Colonic mucosa (tissue), 4 donors: ENCODE results near the gene GPS2. TPM values are rescaled to one million over a fixed set of nuclear protein-coding genes. Genes with fewer than 3 reads are reported as not detected.
"Not testable (repeated sequence)": the region's sequence is repeated elsewhere in the genome, so short reads cannot be mapped to it uniquely, and the experiment has no call there.

Experiments
- DNase-seq: peaks from one replicate; pipeline ENCODE4 v3.0.0-alpha.2; 2020
- H3K27ac ChIP-seq: fragments of 200-600 bp; one replicate; pipeline ENCODE4 v1.8.0; 2021
- H3K27me3 ChIP-seq: fragments of 200-600 bp; one replicate; pipeline ENCODE4 v1.8.0; 2021
- H3K36me3 ChIP-seq: fragments of 200-600 bp; one replicate; pipeline ENCODE4 v1.8.0; 2021
- H3K4me1 ChIP-seq: fragments of 200-600 bp; one replicate; pipeline ENCODE4 v1.8.0; 2021; ENCODE audit warnings: mild to moderate bottlenecking
- H3K4me3 ChIP-seq: fragments of 200-600 bp; one replicate; pipeline ENCODE4 v1.8.0; 2021
- H3K9ac ChIP-seq, 2 donors: one replicate each; pipeline ENCODE4 v1.7.0; 2013; ENCODE audit warnings: control low read depth in 2 of 2, low read depth in 2 of 2, low read length in 2 of 2
- H3K9me3 ChIP-seq: fragments of 200-600 bp; one replicate; pipeline ENCODE4 v1.8.0; 2021
- intact Hi-C: fragments of 100-400 bp; cut with DNase I; formaldehyde crosslinking; loops from one replicate; pipeline ENCODE4 v1.14.1; 2022
- total RNA-seq, 2 donors: library from RNA; stranded (reverse); fragmentation: NEBNext Ultra II Directional in 1 of 2; extraction: Animal tissue kit (Norgen Biotek cat#: 25700) in 1 of 2; gene quantifications; one replicate each; pipeline ENCODE4 v1.2.1, GENCODE V29; 2021
- TF ChIP-seq, protein P1 (sequence below): fragments of 200-600 bp; IDR thresholded peaks from one replicate; pipeline ENCODE4 v1.8.0; 2022; ENCODE audit warnings: antibody characterized with exemption, mild to moderate bottlenecking
- donor health status: healthy.
- donor health status: DM: no; HTN: no; CAD: no.
- donor health status: DM: no; HTN: no; CAD: no.

Gene GPS2
- total RNA-seq, 2 donors from 2014 or later, result 53.8 to 85.7 TPM

DNA sequence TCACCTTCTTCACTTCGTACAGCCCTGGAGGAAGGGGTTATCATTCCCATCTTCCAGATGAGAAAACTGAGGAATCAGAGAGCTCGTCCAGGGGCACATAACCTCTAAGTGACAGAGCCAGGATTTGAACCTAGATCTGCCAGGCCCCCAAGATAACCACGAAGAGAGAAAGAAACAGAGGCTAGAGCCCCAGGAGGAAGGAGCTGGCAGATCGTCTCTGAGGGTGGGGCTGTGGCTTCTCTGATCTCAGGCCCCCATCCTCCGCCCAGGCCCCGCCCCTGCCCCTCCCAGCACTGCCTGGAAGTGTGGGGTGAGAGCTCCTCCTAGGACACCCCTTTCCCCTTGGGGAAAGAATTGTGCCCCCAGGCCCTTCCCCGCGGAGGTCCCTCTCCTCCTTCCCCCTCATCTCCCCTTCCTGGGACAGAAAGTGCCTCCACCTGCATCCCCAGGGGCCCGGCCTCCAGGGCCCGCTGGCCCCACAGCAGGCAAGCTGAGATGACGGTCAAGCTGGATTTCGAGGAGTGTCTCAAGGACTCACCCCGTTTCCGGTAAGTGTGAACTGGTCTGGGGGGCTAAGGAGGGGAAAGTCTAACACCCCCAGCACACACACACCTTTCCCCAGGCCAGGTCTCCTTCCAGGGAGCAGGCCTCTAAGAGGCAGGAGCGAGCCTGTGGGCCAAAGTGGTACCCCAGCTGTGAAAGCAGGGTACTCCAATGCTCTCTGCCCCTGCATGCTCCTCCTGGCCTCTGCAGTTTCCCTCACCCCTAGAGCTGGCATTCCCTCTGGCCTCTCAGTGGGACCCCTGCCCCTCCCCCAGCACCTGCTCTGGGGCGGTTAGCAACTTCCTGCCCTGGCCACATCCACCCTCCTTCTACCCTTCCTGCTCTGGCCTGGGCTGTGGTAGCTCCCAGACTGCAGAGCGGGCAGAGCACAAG is 21.3 kb upstream of the GPS2 start, which contains the start of gene ACAP1:
ACAP1 (plus strand) TSS at position 290 of the 936 bp plus-strand sequence; CDS start at position 496, 206 bp downstream.
- intact Hi-C loops, result no loop called here
- H3K4me1 ChIP-seq, result no peaks in the 10 kb centered on the region
- H3K9ac ChIP-seq, result peak within 1 kb of the TSS; percentile 27 to 64
- DNase-seq, result peak; percentile 65
- H3K27ac ChIP-seq, result peak within 1 kb of the TSS; percentile 24
- H3K36me3 ChIP-seq, result no peaks in the 10 kb centered on the region
- TF ChIP-seq, protein P1, sequence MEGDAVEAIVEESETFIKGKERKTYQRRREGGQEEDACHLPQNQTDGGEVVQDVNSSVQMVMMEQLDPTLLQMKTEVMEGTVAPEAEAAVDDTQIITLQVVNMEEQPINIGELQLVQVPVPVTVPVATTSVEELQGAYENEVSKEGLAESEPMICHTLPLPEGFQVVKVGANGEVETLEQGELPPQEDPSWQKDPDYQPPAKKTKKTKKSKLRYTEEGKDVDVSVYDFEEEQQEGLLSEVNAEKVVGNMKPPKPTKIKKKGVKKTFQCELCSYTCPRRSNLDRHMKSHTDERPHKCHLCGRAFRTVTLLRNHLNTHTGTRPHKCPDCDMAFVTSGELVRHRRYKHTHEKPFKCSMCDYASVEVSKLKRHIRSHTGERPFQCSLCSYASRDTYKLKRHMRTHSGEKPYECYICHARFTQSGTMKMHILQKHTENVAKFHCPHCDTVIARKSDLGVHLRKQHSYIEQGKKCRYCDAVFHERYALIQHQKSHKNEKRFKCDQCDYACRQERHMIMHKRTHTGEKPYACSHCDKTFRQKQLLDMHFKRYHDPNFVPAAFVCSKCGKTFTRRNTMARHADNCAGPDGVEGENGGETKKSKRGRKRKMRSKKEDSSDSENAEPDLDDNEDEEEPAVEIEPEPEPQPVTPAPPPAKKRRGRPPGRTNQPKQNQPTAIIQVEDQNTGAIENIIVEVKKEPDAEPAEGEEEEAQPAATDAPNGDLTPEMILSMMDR, result no peak
- peak within 1 kb of the TSS; percentile 27 for H3K4me3 ChIP-seq
- no peaks in the 10 kb centered on the region for H3K9me3 ChIP-seq
- no peaks in the 10 kb centered on the region for H3K27me3 ChIP-seq

DNA sequence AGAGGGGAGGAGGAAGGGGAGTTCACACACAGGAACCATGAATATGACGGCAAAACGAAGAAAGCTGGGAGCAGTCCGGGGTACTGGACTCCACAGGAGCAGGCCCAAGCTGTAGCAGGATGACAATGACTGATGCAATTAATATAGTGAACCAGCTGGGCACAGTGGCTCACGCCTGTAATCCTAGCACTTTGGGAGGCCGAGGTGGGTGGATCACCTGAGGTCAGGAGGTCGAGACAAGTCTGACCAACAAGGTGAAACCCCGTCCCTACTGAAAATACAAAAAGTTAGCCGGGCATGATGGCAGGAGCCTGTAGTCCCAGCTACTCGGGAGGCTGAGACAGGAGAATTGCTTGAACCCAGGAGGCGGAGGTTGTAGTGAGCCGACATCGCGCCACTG is 20.6 kb upstream of the GPS2 start:
- H3K4me1 ChIP-seq, H3K4me3 ChIP-seq, H3K27me3 ChIP-seq, H3K36me3 ChIP-seq, H3K9ac ChIP-seq, H3K27ac ChIP-seq, intact Hi-C loops, DNase-seq, H3K9me3 ChIP-seq: not testable (repeated sequence)

DNA sequence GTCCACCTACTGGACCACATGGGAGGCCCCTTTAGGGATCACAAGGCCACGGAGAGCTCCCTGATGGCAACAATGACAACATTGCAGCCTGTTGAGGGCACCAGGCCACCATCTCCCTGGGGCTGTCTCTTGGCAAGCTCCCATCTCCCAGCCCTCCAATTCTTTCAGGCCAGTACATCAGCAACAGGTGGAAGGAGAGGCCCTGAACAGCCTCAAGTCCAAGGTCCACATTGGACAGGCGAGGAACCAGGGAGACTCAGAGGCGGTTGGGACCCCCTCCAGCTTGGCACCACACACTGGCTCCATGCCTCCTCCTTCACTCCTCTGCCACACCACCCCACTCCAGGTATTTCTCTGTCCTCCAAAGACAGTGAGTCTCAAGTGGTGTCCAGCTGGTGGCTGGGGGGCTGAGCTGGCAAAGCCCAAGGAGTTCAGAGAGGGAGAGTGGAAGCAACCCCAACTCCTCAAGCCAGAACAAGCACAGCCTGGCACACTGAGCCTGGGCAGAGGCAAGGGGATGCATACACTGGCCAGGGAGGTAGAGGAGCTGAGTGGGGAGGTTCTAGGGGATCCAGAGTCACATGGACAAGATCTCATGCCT is 19.9 kb upstream of the GPS2 start:
- Histone ChIP-seq H3K9ac (no peak overlapping the region), H3K4me3 (no peak overlapping the region), H3K27ac (no peak overlapping the region), H3K9me3 (no peaks in the 10 kb centered on the region), H3K4me1 (no peaks in the 10 kb centered on the region), H3K36me3 (no peaks in the 10 kb centered on the region), H3K27me3 (no peaks in the 10 kb centered on the region)
- no peak for DNase-seq
- TF ChIP-seq, protein P1, result no peak
- intact Hi-C loops, result no loop called here

DNA sequence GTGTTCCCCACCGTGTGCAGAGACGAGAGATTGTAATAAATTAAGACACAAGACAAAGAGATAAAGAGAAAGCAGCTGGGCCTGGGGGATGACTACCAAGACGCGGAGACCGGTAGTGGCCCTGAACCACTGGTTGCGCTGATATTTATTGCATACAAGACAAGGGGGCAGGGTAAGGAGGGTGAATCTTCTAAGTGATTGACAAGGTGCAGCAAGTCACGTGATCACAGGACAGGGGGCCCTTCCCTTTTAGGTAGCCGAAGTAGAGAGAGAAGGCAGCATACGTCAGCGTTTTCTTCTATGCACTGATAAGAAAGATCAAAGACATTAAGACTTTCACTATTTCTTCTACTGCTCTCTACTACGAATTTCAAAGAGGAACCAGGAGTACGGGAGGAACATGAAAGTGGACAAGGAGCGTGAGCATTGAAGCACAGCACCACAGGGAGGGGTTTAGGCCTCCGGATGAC is 17.5 kb upstream of the GPS2 start:
- H3K36me3 ChIP-seq, H3K4me3 ChIP-seq, H3K9me3 ChIP-seq, DNase-seq, H3K27me3 ChIP-seq, H3K4me1 ChIP-seq, H3K9ac ChIP-seq, intact Hi-C loops, H3K27ac ChIP-seq: not testable (repeated sequence)

DNA sequence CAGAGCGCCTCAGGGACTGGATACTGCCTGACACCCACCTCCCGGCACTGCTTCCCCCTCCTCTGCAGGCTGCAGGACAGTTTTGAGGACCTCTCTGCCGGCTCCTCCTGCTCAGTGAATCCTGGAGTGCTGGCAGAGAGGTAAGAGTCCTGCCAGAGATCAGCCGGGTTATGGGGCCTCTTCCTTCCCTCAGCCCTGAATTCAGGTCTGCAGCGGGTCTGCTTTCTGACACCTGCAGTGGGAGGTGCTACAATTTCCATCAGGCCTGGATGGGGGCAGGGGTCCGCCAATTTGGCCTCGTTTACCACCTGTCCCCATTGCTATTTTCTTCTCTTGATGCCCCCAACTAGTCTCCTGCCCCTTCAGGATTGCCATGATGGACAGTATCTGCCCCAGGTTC is 17.0 kb upstream of the GPS2 start:
- Histone ChIP-seq H3K4me3 (no peak overlapping the region), H3K27ac (no peak overlapping the region), H3K9me3 (no peaks in the 10 kb centered on the region), H3K9ac (no peak overlapping the region), H3K27me3 (no peaks in the 10 kb centered on the region), H3K4me1 (peaks cover 10% of the 10 kb centered on the region), H3K36me3 (no peaks in the 10 kb centered on the region)
- intact Hi-C loops, result no loop called here
- TF ChIP-seq, protein P1, result no peak
- no peak for DNase-seq

DNA sequence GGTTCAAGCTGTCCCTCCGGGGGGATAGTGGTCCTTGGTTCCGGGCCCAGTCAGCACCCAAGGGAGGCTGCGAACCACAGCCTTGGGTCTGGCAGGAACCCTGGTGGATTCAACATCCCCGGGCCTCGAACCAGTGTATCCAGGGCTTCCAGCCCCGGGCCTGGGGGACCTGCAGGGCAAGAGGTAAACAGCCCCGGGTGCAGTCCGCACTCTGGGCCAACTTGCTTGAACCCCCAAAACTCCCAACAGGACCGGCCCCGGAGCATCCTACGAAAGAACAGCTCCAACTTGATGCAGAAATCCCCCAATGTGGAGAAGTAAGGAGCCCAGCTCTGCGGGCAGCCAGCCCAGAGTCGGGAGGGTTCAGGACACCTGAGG is 15.5 kb upstream of the GPS2 start:
- peak overlapping the region; percentile 26 to 70 for H3K9ac ChIP-seq
- H3K27me3 ChIP-seq, result no peaks in the 10 kb centered on the region
- no peaks in the 10 kb centered on the region for H3K36me3 ChIP-seq
- intact Hi-C loops, result no loop called here
- no peak for DNase-seq
- TF ChIP-seq, protein P1, result no peak
- H3K4me3 ChIP-seq, result peak overlapping the region; percentile 94
- no peak overlapping the region for H3K27ac ChIP-seq
- H3K9me3 ChIP-seq, result no peaks in the 10 kb centered on the region
- peaks cover 10% of the 10 kb centered on the region for H3K4me1 ChIP-seq
